GM23248 (cell line): ENCODE measurements around the gene ALDH5A1. TPM values are rescaled to one million over a fixed set of nuclear protein-coding genes. Genes with fewer than 3 reads are reported as not detected.

Source experiments
- DNase-seq: peaks from one replicate; pipeline ENCODE4 v3.0.0-alpha.2; 2015
- H2AFZ ChIP-seq: fragments of 200-600 bp; sonication (generic); 2 replicates; pipeline ENCODE4 v1.6.1; 2016; ENCODE audit warnings: antibody characterized with exemption
- H3F3A ChIP-seq: fragments of 200-600 bp; sonication (generic); 2 replicates; pipeline ENCODE4 v1.6.1; 2016; ENCODE audit warnings: mild to moderate bottlenecking, antibody characterized with exemption, mixed run types; ENCODE audit not compliant: insufficient read depth
- H3K27ac ChIP-seq: fragments of 200-600 bp; sonication (generic); 2 replicates; pipeline ENCODE4 v1.5.1; 2016; ENCODE audit warnings: mild to moderate bottlenecking
- H3K27me3 ChIP-seq: fragments of 200-600 bp; sonication (generic); replicated peaks from 2 replicates; pipeline ENCODE4 v1.6.1; 2016; ENCODE audit warnings: mild to moderate bottlenecking; ENCODE audit not compliant: insufficient read depth
- H3K36me3 ChIP-seq: fragments of 200-600 bp; sonication (generic); 2 replicates; pipeline ENCODE4 v1.6.1; 2016; ENCODE audit warnings: low read depth, mild to moderate bottlenecking
- H3K4me1 ChIP-seq: fragments of 200-600 bp; sonication (generic); 2 replicates; pipeline ENCODE4 v1.6.1; 2016; ENCODE audit warnings: mild to moderate bottlenecking; ENCODE audit not compliant: insufficient read depth
- H3K4me2 ChIP-seq: fragments of 200-600 bp; sonication (generic); one replicate; pipeline ENCODE4 v1.6.1; 2016; ENCODE audit warnings: mild to moderate bottlenecking; ENCODE audit not compliant: unreplicated experiment
- H3K4me3 ChIP-seq: fragments of 200-600 bp; sonication (generic); 2 replicates; pipeline ENCODE4 v1.5.1; 2016; ENCODE audit warnings: mild to moderate bottlenecking
- H3K79me2 ChIP-seq: fragments of 200-600 bp; sonication (generic); 2 replicates; pipeline ENCODE4 v1.6.1; 2016; ENCODE audit warnings: mild to moderate bottlenecking; ENCODE audit not compliant: insufficient read depth
- H3K9ac ChIP-seq: fragments of 200-600 bp; sonication (generic); 2 replicates; pipeline ENCODE4 v1.6.1; 2016; ENCODE audit warnings: mild to moderate bottlenecking
- H3K9me2 ChIP-seq: fragments of 200-600 bp; sonication (generic); 2 replicates; pipeline ENCODE4 v1.6.1; 2016; ENCODE audit warnings: mixed run types, mild to moderate bottlenecking, moderate library complexity; ENCODE audit not compliant: insufficient read depth
- H3K9me3 ChIP-seq: fragments of 200-600 bp; sonication (generic); one replicate; pipeline ENCODE4 v1.6.1; 2017; ENCODE audit warnings: low read depth
- H4K20me1 ChIP-seq: fragments of 200-600 bp; sonication (generic); 2 replicates; pipeline ENCODE4 v1.6.0; 2016; ENCODE audit not compliant: insufficient read depth
- EZH2 ChIP-seq: fragments of 200-600 bp; sonication (generic); IDR thresholded peaks from 2 replicates; pipeline ENCODE4 v1.6.1; 2018; ENCODE audit warnings: antibody characterized with exemption, mild to moderate bottlenecking; ENCODE audit not compliant: insufficient read depth, poor library complexity, severe bottlenecking
- EZH2phosphoT487 ChIP-seq: fragments of 200-600 bp; sonication (generic); IDR thresholded peaks from 2 replicates; pipeline ENCODE4 v1.6.1; 2018; ENCODE audit warnings: antibody characterized with exemption, moderate library complexity, mild to moderate bottlenecking, low read depth; ENCODE audit not compliant: insufficient read depth
- WGBS, 2 experiments: methylation state at CpG; one replicate each; pipeline ENCODE4 v1.1.6; 2015 to 2017; ENCODE audit warnings: low lambda C conversion rate in 2 of 2, low coverage in 1 of 2; ENCODE audit errors: missing lambda C conversion rate in 2 of 2; 5-methylcytosine and 5-hydroxymethylcytosine counted together
- in situ Hi-C: fragments of 300-500 bp; cut with MboI; formaldehyde crosslinking; loops from 2 replicates; pipeline ENCODE4 v1.15.0; 2020
- polyA plus RNA-seq: library from polyadenylated mRNA; unstranded; fragments of >200 nt; fragmentation: Nextera tagmentation; extraction: Ambion mirVana; gene quantifications from 2 replicates; pipeline ENCODE4 v1.2.1, GENCODE V29; 2016
- total RNA-seq: library from RNA; depleted of rRNA; stranded (reverse); fragments of >200 nt; shearing (Covaris generic); gene quantifications from 2 replicates; pipeline ENCODE4 v1.2.3, GENCODE V29; 2014

ALDH5A1 gene
- total and polyA plus RNA-seq, 2 experiments from 2014 or later = 0.86 to 1.1 TPM

DNA sequence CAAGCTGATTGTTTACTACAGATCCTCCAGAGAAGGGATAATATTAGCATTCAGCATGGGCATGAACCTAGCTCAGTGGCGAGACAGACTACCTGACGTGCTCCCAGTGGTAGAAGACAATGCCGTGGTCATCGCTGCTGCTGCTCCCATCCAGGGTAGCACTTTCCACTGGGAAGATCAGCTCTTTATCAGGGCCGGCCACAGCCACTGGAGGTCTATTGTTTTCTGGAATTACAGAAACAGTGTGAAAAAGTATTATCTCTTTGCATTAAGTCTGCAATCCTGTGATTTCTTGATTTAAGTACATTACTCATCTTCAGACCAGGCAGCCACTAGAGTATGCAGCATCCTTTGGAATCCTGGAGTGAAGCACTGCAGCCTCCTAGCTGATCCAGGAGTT, 75.0 kb downstream of the ALDH5A1 start:
- Histone ChIP-seq H3F3A (no peaks in the 10 kb centered on the region), H3K79me2 (no peaks in the 10 kb centered on the region), H3K9me2 (no peaks in the 10 kb centered on the region), H3K27ac (no peak overlapping the region), H3K36me3 (no peaks in the 10 kb centered on the region), H4K20me1 (no peaks in the 10 kb centered on the region), H3K9me3 (no peaks in the 10 kb centered on the region), H3K4me3 (no peak overlapping the region), H3K4me1 (no peaks in the 10 kb centered on the region), H3K9ac (no peak overlapping the region), H2AFZ (no peak overlapping the region), H3K4me2 (no peak overlapping the region), H3K27me3 (0 out of 2 replicates have a peak, but pooled peaks cover 9% of the 10 kb centered on the region)
- DNase-seq = no peak
- in situ Hi-C loops = no loop called here
- TF ChIP-seq EZH2 = no peak
- TF ChIP-seq EZH2phosphoT487 = no peak
- 83 to 84% methylated on average over 5 of the region's 5 CpGs for WGBS, 2 experiments

DNA sequence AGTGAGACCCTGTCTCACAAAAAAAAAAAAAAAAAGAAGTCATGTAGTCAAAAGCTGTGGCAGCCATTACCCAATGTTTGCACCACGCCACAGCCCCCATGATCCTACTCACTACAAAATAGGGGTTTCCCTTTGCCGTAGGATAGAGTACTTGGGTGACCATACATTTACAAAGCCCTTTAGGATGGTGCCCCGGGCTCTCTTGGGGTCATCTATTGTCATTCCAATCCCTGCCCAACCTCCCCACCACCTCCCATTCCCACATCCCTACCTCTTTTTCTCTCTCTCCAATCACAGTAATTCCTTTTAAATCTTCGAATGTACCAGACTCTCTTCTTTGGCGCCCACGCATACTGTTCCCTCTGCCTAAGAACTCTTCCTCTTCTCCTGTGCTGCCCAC, 76.6 kb downstream of the ALDH5A1 start:
- Histone ChIP-seq H2AFZ (no peak overlapping the region), H3F3A (no peaks in the 10 kb centered on the region), H3K9me3 (no peaks in the 10 kb centered on the region), H3K27ac (no peak overlapping the region), H3K4me1 (no peaks in the 10 kb centered on the region), H3K4me2 (no peak overlapping the region), H3K36me3 (no peaks in the 10 kb centered on the region), H3K9ac (no peak overlapping the region), H3K4me3 (no peak overlapping the region), H3K27me3 (0 out of 2 replicates have a peak, but pooled peaks cover 11% of the 10 kb centered on the region), H3K9me2 (no peaks in the 10 kb centered on the region), H4K20me1 (no peaks in the 10 kb centered on the region), H3K79me2 (no peaks in the 10 kb centered on the region)
- in situ Hi-C loops = no loop called here
- TF ChIP-seq EZH2phosphoT487 (no peak), EZH2 (no peak)
- WGBS, 2 experiments = 56 to 66% methylated on average over 5 to 6 of the region's 6 CpGs
- DNase-seq = no peak

DNA sequence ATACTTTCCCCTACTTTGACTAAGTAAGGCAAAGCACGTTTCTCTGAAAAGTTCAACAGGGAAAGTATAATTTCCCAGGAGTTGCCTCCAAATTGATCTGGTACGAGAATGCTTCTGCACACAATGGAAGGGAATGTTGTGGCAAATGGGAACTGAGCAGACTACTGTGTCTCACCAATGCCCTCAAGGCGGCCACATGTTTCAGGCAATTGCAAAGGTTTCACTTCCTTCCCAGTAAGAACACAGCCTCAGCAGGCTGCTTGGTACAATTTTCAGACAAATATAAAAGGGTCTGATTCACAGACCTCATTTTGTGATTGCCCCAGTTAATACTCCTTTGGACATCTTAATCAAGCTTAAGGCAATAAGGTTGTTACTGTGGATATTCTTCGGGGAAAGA, 80.0 kb downstream of the ALDH5A1 start:
- Histone ChIP-seq H3F3A (no peaks in the 10 kb centered on the region), H3K9me2 (no peaks in the 10 kb centered on the region), H3K4me1 (no peaks in the 10 kb centered on the region), H2AFZ (no peak overlapping the region), H3K4me2 (no peak overlapping the region), H3K27me3 (0 out of 2 replicates have a peak, but pooled peaks cover 5% of the 10 kb centered on the region), H4K20me1 (no peaks in the 10 kb centered on the region), H3K4me3 (no peak overlapping the region), H3K79me2 (no peaks in the 10 kb centered on the region), H3K36me3 (no peaks in the 10 kb centered on the region), H3K27ac (no peak overlapping the region), H3K9ac (no peak overlapping the region), H3K9me3 (no peaks in the 10 kb centered on the region)
- DNase-seq = no peak
- in situ Hi-C loops = no loop called here
- 63 to 65% methylated on average over 4 of the region's 4 CpGs for WGBS, 2 experiments
- TF ChIP-seq EZH2 (no peak), EZH2phosphoT487 (no peak)

DNA sequence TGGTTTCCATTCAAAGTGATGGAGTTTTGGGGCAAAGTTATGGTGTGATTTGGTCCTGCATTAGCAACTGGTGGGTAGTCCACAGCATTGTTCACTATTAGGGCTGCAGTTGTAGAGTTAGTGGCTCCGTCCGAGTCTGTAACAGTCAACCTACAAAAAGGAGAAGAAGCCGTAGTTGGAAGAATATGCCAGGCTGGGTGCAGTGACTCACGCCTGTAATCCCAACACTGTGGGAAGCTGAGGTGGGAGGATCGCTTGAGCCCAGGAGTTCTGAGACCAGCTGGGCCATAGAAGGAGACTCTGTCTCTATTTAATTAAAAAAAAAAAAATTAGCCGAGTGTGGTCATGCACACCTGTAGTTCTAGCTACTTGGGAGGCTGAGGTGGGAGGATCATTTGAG, 81.7 kb downstream of the ALDH5A1 start:
- H3K27me3 ChIP-seq = 0 out of 2 replicates have a peak, but pooled peaks cover 5% of the 10 kb centered on the region
- no peak overlapping the region for H3K27ac ChIP-seq
- no peaks in the 10 kb centered on the region for H3K79me2 ChIP-seq
- no peaks in the 10 kb centered on the region for H4K20me1 ChIP-seq
- TF ChIP-seq EZH2 (no peak), EZH2phosphoT487 (no peak)
- 89 to 98% methylated on average over 5 to 6 of the region's 6 CpGs for WGBS, 2 experiments
- no peaks in the 10 kb centered on the region for H3K9me2 ChIP-seq
- no peak overlapping the region for H3K4me2 ChIP-seq
- H3K4me3 ChIP-seq = no peak overlapping the region
- no peak for DNase-seq
- H3K36me3 ChIP-seq = no peaks in the 10 kb centered on the region
- no peaks in the 10 kb centered on the region for H3K9me3 ChIP-seq
- H3F3A ChIP-seq = no peaks in the 10 kb centered on the region
- no peak overlapping the region for H3K9ac ChIP-seq
- in situ Hi-C loops = no loop called here
- no peak overlapping the region for H2AFZ ChIP-seq
- H3K4me1 ChIP-seq = no peaks in the 10 kb centered on the region
